Measurements from ENCODE around the gene ZNF19. TPM values are rescaled to one million over a fixed set of nuclear protein-coding genes. Genes with fewer than 3 reads are reported as not detected.

Gene ZNF19
- total and polyA plus RNA-seq, 9 of the 15 experiments (the other 6 are each of a cell fraction or from before 2014, with no cell fraction given): 1.2 to 2.8 (median 1.8) TPM

DNA sequence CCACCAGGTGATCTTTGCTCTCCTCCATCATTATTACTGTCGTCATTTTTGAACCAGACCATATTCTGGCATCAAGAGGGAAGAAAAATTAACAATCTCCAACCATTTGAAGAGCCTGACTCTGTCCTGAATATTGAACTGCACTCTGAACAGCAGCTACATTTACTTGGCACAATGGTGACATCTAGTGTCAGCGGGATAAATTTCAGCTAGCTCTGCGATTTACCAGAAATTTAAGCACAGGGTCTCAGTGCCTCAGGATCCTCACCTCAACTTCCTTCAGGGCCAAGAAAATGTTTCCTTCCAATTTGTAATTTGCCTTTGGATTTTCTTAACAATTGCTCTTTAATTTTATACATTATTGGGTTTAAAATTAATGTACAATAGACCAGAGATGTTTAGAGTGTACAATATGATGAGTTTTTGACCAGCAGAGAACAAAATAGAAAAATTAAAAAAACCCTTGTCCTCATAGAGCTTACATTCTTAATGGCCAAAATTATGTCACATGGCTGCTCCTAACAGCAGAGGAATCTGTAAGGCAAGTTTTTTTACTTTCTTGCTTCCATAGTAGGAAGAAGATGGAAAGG is 10.7 kb upstream of the ZNF19 start (continued):
- TF ChIP-seq BCLAF1 (IDR thresholded peaks at IDR 0.05; ENCODE audit: borderline replicate concordance in 1 of 2, control insufficient read depth in 1 of 2, low read depth in 2 of 2, low read length in 1 of 2): no peak
- TF ChIP-seq MCM7 (IDR thresholded peaks at IDR 0.05): no peak
- TF ChIP-seq NFE2L1 (tag; IDR thresholded peaks at IDR 0.05; ENCODE audit: borderline replicate concordance, low read depth): no peak
- TF ChIP-seq, protein P1, sequence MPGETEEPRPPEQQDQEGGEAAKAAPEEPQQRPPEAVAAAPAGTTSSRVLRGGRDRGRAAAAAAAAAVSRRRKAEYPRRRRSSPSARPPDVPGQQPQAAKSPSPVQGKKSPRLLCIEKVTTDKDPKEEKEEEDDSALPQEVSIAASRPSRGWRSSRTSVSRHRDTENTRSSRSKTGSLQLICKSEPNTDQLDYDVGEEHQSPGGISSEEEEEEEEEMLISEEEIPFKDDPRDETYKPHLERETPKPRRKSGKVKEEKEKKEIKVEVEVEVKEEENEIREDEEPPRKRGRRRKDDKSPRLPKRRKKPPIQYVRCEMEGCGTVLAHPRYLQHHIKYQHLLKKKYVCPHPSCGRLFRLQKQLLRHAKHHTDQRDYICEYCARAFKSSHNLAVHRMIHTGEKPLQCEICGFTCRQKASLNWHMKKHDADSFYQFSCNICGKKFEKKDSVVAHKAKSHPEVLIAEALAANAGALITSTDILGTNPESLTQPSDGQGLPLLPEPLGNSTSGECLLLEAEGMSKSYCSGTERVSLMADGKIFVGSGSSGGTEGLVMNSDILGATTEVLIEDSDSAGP (CRISPR knock-in tag; IDR thresholded peaks at IDR 0.05): no peak
- TF ChIP-seq ETV5 (CRISPR knock-in tag; IDR thresholded peaks at IDR 0.05; ENCODE audit: low read depth): no peak
- no peak for TF ChIP-seq U2AF2 (optimal IDR thresholded peaks at IDR 0.05; ENCODE audit: low read depth, low read length)
- no peak for TF ChIP-seq KLF1 (tag; IDR thresholded peaks at IDR 0.05)
- TF ChIP-seq ZNF146 (CRISPR knock-in tag; IDR thresholded peaks at IDR 0.05; ENCODE audit: unreplicated experiment): no peak
- TF ChIP-seq, protein P2, sequence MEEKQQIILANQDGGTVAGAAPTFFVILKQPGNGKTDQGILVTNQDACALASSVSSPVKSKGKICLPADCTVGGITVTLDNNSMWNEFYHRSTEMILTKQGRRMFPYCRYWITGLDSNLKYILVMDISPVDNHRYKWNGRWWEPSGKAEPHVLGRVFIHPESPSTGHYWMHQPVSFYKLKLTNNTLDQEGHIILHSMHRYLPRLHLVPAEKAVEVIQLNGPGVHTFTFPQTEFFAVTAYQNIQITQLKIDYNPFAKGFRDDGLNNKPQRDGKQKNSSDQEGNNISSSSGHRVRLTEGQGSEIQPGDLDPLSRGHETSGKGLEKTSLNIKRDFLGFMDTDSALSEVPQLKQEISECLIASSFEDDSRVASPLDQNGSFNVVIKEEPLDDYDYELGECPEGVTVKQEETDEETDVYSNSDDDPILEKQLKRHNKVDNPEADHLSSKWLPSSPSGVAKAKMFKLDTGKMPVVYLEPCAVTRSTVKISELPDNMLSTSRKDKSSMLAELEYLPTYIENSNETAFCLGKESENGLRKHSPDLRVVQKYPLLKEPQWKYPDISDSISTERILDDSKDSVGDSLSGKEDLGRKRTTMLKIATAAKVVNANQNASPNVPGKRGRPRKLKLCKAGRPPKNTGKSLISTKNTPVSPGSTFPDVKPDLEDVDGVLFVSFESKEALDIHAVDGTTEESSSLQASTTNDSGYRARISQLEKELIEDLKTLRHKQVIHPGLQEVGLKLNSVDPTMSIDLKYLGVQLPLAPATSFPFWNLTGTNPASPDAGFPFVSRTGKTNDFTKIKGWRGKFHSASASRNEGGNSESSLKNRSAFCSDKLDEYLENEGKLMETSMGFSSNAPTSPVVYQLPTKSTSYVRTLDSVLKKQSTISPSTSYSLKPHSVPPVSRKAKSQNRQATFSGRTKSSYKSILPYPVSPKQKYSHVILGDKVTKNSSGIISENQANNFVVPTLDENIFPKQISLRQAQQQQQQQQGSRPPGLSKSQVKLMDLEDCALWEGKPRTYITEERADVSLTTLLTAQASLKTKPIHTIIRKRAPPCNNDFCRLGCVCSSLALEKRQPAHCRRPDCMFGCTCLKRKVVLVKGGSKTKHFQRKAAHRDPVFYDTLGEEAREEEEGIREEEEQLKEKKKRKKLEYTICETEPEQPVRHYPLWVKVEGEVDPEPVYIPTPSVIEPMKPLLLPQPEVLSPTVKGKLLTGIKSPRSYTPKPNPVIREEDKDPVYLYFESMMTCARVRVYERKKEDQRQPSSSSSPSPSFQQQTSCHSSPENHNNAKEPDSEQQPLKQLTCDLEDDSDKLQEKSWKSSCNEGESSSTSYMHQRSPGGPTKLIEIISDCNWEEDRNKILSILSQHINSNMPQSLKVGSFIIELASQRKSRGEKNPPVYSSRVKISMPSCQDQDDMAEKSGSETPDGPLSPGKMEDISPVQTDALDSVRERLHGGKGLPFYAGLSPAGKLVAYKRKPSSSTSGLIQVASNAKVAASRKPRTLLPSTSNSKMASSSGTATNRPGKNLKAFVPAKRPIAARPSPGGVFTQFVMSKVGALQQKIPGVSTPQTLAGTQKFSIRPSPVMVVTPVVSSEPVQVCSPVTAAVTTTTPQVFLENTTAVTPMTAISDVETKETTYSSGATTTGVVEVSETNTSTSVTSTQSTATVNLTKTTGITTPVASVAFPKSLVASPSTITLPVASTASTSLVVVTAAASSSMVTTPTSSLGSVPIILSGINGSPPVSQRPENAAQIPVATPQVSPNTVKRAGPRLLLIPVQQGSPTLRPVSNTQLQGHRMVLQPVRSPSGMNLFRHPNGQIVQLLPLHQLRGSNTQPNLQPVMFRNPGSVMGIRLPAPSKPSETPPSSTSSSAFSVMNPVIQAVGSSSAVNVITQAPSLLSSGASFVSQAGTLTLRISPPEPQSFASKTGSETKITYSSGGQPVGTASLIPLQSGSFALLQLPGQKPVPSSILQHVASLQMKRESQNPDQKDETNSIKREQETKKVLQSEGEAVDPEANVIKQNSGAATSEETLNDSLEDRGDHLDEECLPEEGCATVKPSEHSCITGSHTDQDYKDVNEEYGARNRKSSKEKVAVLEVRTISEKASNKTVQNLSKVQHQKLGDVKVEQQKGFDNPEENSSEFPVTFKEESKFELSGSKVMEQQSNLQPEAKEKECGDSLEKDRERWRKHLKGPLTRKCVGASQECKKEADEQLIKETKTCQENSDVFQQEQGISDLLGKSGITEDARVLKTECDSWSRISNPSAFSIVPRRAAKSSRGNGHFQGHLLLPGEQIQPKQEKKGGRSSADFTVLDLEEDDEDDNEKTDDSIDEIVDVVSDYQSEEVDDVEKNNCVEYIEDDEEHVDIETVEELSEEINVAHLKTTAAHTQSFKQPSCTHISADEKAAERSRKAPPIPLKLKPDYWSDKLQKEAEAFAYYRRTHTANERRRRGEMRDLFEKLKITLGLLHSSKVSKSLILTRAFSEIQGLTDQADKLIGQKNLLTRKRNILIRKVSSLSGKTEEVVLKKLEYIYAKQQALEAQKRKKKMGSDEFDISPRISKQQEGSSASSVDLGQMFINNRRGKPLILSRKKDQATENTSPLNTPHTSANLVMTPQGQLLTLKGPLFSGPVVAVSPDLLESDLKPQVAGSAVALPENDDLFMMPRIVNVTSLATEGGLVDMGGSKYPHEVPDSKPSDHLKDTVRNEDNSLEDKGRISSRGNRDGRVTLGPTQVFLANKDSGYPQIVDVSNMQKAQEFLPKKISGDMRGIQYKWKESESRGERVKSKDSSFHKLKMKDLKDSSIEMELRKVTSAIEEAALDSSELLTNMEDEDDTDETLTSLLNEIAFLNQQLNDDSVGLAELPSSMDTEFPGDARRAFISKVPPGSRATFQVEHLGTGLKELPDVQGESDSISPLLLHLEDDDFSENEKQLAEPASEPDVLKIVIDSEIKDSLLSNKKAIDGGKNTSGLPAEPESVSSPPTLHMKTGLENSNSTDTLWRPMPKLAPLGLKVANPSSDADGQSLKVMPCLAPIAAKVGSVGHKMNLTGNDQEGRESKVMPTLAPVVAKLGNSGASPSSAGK (IDR thresholded peaks at IDR 0.05): no peak
- peak; percentile 87 to 92 for TF ChIP-seq RAD21 (CRISPR knock-in tag; conservative IDR thresholded peaks at IDR 0.05 in 1 of 2, IDR thresholded peaks at IDR 0.05 in 1 of 2)
